Measurements from ENCODE around the gene COQ10A. TPM values are rescaled to one million over a fixed set of nuclear protein-coding genes. Genes with fewer than 3 reads are reported as not detected.
"Not testable (repeated sequence)": the region's sequence is repeated elsewhere in the genome, so short reads cannot be mapped to it uniquely, and the experiment has no call there.

The COQ10A gene
- total RNA-seq, 4 donors from 2014 or later: 2.8 to 11.0 (median 5.8) TPM

DNA sequence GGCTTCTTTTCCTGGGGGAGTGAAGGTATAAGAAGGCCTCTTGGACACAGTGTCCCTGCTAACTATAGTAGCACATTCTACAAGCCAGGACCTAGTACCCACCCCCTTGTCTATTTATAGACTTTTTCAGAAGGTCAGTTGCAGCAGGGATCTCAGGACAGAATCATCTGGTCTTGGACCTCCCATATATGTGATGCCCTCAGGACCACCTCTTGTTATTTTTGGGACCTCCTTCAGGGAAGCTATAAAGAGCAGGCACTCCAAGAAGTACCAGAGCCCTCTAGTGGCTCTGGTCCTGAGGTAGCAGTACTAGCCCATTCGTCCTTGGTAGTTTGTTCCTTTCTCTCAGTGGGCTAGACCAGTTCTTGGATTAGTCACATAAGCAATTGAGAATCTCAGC is 4.3 kb downstream of the COQ10A start:
- WGBS, 2 donors: 7 to 19% methylated on average over 1 of the region's 1 CpG
- no peak for TF ChIP-seq POLR2A (IDR thresholded peaks at IDR 0.05)
- TF ChIP-seq CTCF (IDR thresholded peaks at IDR 0.05): no peak
- intact Hi-C loops (cut with DNase I; ENCODE audit: low total_unique reads): no loop called here

DNA sequence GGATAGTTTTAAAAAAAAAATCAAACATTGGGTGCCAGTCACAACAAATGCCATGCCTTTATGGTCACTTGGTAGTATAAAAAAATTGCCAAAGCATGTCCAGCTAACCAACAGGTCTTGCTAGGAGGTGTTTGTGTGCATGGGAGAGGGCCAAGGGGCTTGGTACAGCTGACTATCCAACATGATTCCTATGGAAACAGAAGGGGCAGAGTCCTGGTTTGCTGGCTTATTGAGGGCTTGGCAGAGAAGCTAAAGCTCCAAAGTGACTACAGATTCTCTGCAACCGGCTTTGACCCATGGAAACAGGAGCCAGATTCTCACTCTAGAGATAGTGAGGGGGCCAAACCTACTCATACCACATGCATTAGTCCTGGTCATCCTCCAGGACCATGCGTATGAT is 5.7 kb downstream of the COQ10A start:
- H3K4me3 ChIP-seq (ENCODE audit: low read depth, poor library complexity, severe bottlenecking); DNase-seq (ENCODE audit: low spot score in 2 of 2); intact Hi-C loops (cut with DNase I; ENCODE audit: low total_unique reads): not testable (repeated sequence)
- WGBS, 2 donors: 80 to 83% methylated on average over 2 of the region's 2 CpGs

More for the DNA sequence above, 4.3 kb downstream of the COQ10A start:
- no peak for DNase-seq (ENCODE audit: low spot score in 2 of 2)
- no peak overlapping the region for H3K4me3 ChIP-seq (ENCODE audit: low read depth, poor library complexity, severe bottlenecking)

GRCh38 chr12:56274299-56274698 is 7.6 kb downstream of the COQ10A start:
- DNase-seq (ENCODE audit: low spot score in 2 of 2): no peak
- no peak overlapping the region for H3K4me3 ChIP-seq (ENCODE audit: low read depth, poor library complexity, severe bottlenecking)
- no peak for TF ChIP-seq CTCF (IDR thresholded peaks at IDR 0.05)
- TF ChIP-seq POLR2A (IDR thresholded peaks at IDR 0.05): no peak
- intact Hi-C loops (cut with DNase I; ENCODE audit: low total_unique reads): no loop called here
- WGBS, 2 donors: 95 to 98% methylated on average over 2 of the region's 2 CpGs

DNA sequence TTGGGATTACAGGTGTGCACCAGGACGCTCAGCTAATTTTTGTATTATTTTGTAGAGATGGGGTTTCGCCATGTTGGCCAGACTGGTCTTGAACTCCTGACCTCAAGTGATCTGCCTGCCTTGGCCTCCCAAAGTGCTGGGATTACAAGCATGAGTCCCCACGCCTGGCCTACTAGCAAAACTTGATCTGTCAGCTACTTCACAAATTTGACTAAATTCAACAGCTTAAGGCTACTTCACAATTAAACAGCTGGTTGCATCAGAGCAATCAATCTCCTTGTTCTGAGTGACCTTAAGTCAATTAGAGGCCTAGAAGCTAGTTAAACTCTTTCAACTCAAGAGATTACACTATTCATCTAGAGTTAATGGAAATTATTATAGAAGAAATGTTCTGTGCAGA is 12.2 kb downstream of the COQ10A start:
- no peak overlapping the region for H3K4me3 ChIP-seq (ENCODE audit: low read depth, poor library complexity, severe bottlenecking)
- TF ChIP-seq POLR2A (IDR thresholded peaks at IDR 0.05): no peak
- TF ChIP-seq CTCF (IDR thresholded peaks at IDR 0.05): no peak
- no peak for DNase-seq (ENCODE audit: low spot score in 2 of 2)
- intact Hi-C loops (cut with DNase I; ENCODE audit: low total_unique reads): no loop called here
- 87 to 95% methylated on average over 3 of the region's 3 CpGs for WGBS, 2 donors

GRCh38 chr12:56280849-56281248 is 14.1 kb downstream of the COQ10A start:
- DNase-seq (ENCODE audit: low spot score in 2 of 2): no peak
- intact Hi-C loops (cut with DNase I; ENCODE audit: low total_unique reads): no loop called here
- TF ChIP-seq POLR2A (IDR thresholded peaks at IDR 0.05) (no peak), CTCF (IDR thresholded peaks at IDR 0.05) (no peak)

GRCh38 chr12:56282030-56282429 is 15.3 kb downstream of the COQ10A start:
- TF ChIP-seq CTCF (IDR thresholded peaks at IDR 0.05): no peak
- TF ChIP-seq POLR2A (IDR thresholded peaks at IDR 0.05): no peak
- 89 to 91% methylated on average over 6 of the region's 6 CpGs for WGBS, 2 donors
- no peak for DNase-seq (ENCODE audit: low spot score in 2 of 2)
- no peak overlapping the region for H3K4me3 ChIP-seq (ENCODE audit: low read depth, poor library complexity, severe bottlenecking)
- intact Hi-C loops (cut with DNase I; ENCODE audit: low total_unique reads): no loop called here

More at GRCh38 chr12:56280849-56281248, 14.1 kb downstream of the COQ10A start:
- H3K4me3 ChIP-seq (ENCODE audit: low read depth, poor library complexity, severe bottlenecking): no peak overlapping the region

All from lower leg skin (tissue), 4 donors.